Brain pericyte (primary cell): ENCODE results near the gene CDH23.

ENCODE experiments used
- DNase-seq: peaks from one replicate; pipeline ENCODE4 v3.0.0-alpha.2; 2012; ENCODE audit warnings: low read depth, low spot score

Gene CDH23

GRCh38 chr10:71755179-71755879 lies 358.6 kb downstream of the CDH23 start:
- no peak for DNase-seq

GRCh38 chr10:71756311-71757191 lies 359.8 kb downstream of the CDH23 start:
- DNase-seq, result no peak

DNA sequence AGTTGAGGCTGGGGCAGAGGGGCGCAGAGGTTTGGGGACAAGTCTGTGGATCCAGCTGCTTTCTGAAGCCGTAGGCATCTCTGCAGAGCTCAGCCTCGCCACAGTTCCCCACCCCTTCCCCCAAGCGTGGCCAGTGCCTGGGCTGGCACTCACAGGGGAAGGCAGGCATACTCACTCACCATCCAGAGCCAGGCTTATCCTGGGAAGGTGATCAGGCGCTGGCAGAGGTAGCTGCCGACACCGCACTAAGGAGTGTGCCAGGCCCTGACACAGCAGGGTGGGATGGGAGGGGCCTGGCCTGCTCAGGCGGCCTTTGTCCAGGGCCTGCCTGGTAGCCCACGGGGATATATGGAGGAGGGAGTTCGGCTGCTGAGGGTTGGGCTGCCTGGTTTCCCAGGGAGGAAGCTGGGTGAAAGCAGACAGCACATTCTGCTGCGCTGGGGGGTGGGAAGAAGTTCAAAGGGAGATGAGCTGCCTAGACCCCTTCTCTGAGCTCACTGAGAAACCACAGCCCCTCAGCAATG lies 360.7 kb downstream of the CDH23 start:
- DNase-seq, result no peak

- DNase-seq, result no peak
Measured at GRCh38 chr10:71761105-71761511, 364.4 kb downstream of the CDH23 start.

GRCh38 chr10:71761541-71762113 lies 364.9 kb downstream of the CDH23 start:
- no peak for DNase-seq

DNA sequence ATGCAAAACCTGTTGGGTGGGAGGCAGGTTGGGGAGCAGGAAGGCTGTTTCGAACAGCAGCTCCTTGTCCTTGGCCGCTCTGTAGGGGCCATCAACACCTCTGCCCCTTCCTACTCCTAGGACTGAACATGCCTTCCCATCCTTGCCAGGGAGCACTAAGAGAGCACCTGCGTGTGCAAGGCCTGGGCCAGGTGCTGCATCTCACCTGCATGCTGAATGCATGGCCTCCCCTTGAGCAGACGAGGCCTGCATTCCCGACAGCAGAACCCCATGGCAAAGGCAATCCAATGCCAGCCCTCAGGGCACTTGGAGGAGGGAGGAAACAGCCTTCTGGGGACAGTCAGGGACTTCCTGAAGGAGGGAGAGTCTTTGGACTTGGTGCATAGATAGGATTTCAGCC lies 365.6 kb downstream of the CDH23 start:
- DNase-seq, result no peak

- no peak for DNase-seq
Measured at GRCh38 chr10:71763352-71764127, 366.8 kb downstream of the CDH23 start.

- no peak for DNase-seq
Measured at GRCh38 chr10:71765176-71765904, 368.6 kb downstream of the CDH23 start.

DNA sequence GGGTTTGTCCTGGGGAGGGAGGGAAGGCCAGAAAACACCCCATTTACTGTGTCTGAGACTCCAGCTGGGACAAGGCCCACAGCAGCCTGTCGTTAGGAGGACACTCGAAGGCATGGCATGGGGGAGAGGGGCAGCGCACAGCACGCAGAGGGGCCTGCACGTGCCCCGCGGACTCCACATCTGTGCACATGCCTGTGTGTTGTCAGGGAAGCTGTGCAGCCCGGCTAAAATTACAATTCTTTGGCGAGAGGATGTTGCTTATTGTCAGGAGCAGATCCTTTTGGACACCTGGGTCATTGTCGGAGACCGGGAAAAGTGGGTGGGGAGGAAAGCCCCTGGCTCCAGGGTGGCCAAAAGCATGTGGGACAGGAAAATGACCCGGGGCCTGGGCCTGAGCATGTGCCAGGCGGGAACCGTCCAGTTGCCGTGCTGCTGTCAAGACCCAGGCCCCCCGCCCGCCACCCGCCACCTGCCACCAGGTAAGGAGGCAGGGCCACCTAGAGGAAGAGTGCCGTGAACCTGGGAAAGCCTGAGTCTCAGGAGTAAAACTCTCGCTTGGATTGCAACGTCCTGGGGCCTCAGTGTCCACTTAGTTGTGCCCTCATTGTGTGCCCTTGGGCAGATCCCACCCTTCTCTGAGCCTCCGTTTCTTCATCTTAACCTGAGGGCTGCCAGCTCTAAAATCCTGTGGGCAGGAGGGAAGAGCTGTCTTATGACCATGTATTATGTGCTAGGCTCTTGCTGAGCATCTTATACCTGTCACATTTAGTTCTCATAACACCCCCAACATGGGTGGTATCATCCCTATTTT lies 369.4 kb downstream of the CDH23 start:
- no peak for DNase-seq

DNA sequence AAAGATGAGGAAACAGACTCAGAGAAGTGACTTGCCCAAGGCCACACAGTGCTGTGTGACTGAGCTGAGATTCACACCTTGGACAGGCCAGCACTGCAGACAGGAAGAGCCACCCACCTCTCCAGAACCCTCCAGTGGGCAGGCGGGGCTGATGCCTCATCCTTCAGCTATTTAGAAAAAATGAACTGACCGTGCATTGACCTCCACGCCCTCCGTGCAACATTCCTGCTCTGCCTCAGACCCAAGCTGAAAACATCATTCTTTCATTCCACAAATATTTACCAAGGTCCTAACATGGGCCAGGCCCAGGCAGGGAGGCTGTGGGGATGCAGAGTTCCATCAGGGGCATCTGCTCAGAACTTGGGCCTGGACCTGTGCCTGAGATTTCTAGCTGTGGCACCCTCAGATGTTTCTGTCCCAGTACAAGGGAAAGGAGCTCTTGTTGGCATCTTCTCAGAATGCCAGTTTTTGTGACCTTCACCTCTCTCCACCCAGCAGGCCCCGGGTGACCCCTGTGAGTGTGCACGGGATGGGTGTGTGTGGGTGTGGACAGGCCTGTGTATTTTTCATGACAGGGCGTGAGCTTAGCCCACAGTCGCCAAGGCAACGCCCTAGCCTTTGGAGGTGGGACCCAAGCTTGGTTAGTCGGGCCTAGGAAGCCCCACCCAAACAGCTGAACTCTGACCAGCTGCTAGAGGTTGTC lies 370.1 kb downstream of the CDH23 start:
- DNase-seq, result no peak

GRCh38 chr10:71767420-71768035 lies 370.8 kb downstream of the CDH23 start:
- DNase-seq, result no peak

DNA sequence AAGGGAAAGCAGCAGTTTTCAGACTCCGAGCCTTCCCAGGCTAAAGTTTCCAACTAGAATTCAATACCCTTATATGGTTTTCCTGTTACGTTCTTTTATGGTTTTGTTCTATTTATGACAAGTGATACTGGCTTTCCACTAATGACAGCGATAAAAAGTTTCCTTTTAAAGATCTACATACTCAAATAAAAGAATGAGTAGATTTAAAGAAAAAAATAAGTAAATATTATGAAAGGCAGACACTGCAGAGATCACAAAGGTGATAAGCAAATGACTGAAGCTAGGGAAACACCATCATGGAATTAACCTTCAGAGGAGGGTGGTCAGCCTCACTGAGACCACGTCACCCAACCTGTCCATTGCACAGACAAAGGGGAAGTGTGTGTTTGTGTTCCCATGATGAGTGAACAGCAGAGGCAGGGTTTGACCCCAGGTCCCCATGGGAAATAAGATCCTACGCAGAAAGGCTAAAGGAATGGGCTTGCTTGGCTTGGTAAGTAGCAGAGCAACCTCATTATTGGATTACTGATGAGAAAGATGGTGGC lies 372.6 kb downstream of the CDH23 start:
- DNase-seq, result no peak

DNA sequence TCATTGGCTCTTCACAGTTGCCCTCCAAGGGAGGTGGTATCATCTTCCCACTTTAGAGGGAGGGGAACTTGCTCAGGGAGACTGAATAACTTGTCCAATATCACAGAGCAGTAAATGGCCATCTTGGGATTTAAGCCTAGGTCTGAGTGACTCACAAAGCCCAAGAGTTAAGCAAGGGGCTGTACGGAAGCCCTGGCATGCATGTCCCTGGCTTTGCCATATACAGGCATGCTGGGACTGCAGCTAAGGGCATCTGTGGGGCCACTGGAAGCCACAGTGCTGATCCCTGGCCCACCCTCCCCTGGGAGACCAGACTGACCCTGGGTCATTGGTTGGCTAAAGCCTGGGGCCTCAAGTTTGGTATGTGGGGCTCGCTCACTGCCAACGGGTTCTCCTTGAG lies 373.5 kb downstream of the CDH23 start:
- no peak for DNase-seq

DNA sequence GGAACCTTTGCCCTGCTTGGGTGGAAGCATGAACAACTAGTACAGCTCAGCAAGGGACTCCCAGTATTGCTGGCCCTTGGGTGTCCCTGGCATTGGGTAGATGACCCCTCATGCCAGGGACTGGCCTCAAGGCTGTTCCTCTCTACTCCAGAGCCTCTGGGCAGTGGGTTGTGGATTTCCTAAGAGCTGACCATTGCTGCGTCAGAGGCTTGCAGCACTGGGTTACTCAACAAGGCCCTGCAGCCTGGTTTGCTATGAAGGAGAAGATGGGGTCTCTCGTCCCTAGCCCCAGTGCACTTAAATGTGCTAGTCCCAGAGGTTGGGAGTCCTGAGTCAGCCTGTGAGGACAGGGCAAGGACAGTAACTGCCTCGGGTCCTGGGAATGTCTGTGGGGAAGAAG lies 374.1 kb downstream of the CDH23 start:
- DNase-seq, result no peak

- no peak for DNase-seq
Measured at GRCh38 chr10:71771204-71771603, 374.5 kb downstream of the CDH23 start.

DNA sequence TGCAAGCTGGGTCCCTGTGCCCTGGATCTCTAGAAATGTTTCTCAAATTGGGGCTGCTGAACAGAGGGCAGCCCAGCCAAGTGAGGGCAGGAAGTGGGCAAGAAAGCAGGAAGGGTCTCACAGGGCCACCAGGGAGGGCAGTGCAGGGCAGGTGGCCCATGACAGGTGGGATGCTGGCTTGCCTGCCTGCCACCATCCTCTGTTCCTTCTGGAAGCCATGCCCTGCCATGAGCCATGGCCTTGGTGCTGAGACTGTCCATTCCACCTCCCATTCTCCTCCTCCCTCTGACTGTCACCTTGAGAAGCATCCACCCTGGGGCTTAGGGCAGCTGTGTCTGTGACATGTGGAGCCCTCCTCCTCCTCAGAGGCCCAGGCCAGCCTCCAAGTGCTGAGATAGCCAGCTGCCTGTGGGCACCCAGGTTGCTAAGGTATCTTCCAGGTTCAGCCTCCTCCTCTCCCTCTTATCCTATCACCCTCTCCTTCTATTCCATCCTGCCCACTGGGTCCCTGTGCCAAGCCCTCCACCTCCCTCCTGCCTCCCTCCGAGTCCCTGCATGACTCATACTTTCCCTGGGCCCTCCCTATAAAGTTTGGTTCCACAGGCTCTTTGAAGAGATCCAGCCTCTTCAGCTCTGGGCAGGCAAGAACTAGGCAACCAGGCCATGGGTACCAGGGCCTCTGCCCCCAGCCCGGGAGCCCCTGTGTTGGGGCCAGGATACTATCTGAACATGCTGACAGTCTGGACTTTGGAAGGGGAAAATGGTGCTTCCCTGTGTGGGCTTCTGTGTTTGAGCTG lies 375.3 kb downstream of the CDH23 start:
- DNase-seq, result no peak

GRCh38 chr10:71772832-71773220 lies 376.1 kb downstream of the CDH23 start:
- DNase-seq, result no peak
